Measurements from ENCODE around the gene NXNL1. TPM values are rescaled to one million over a fixed set of nuclear protein-coding genes. Genes with fewer than 3 reads are reported as not detected.

NXNL1 gene
- total and polyA plus RNA-seq, 2 of the 13 experiments (the other 11 are each of a cell fraction or from before 2014, with no cell fraction given) = not detected

DNA sequence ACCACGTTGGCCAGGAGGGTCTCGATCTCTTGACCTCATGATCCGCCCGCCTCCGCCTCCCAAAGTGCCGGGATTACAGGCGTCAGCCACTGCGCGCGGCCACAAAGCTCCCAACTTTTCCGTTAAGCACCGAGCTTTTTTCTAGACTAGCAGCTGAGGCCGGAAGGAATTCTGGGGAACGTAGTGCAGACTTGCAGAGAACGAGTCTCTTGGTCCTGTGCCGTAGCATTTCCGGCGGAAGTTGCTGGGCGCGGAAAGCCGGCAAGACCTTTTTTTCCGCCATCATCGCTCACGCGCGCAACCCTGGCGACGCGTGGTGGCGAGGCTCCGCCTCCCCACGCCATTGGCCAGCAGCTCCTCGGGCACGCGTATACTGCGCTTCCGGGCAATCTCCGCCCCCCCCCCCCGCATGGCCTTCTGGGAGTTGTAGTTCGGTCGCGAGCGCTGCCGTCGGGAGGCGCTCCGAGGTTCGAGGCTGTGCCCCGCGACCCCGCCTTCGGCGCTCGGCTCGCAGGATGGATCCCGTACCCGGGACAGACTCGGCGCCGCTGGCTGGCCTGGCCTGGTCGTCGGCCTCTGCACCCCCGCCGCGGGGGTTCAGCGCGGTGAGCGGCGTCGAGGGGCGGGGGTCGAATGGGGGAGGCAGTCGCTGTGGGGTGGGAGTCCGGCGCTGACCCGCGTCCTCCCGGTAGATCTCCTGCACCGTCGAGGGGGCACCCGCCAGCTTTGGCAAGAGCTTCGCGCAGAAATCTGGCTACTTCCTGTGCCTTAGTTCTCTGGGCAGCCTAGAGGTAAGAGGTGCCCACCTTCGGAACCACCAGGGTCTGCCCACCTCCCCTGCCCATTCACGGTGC lies 40.9 kb downstream of the NXNL1 start, which contains the start of gene MVB12A (continued):
- TF ChIP-seq ZFP36 (IDR thresholded peaks at IDR 0.05; ENCODE audit: borderline replicate concordance, low read depth, low read length, partially characterized antibody) (peak; percentile 77), NKX3-1 (CRISPR knock-in tag; IDR thresholded peaks at IDR 0.05) (0 out of 2 replicates have a peak, but pooled peaks have one; percentile 63), ATF3 (CRISPR knock-in tag; IDR thresholded peaks at IDR 0.05) (0 out of 2 replicates have a peak, but pooled peaks have one; percentile 6), XBP1 (CRISPR knock-in tag; IDR thresholded peaks at IDR 0.05) (no peak), TCF7 (IDR thresholded peaks at IDR 0.05; ENCODE audit: low read depth) (no peak), ZMYM2 (CRISPR knock-in tag; IDR thresholded peaks at IDR 0.05) (peak; percentile 46), TIGD3 (CRISPR knock-in tag; IDR thresholded peaks at IDR 0.05; ENCODE audit: borderline replicate concordance) (peak; percentile 65; the same call in 1 of the 2 replicates), ZNF510 (CRISPR knock-in tag; IDR thresholded peaks at IDR 0.05; ENCODE audit: low read depth) (0 out of 2 replicates have a peak, but pooled peaks have one; percentile 54), ZNF138 (CRISPR knock-in tag; IDR thresholded peaks at IDR 0.05; ENCODE audit: low read depth) (peak; percentile 27; the same call in 1 of the 2 replicates), ZNF710 (CRISPR knock-in tag; IDR thresholded peaks at IDR 0.05; ENCODE audit: borderline replicate concordance) (no peak), REL (CRISPR knock-in tag; conservative IDR thresholded peaks at IDR 0.05) (no peak), JARID2 (CRISPR knock-in tag; IDR thresholded peaks at IDR 0.05; ENCODE audit: insufficient replicate concordance) (peak; percentile 85), MATR3 (CRISPR knock-in tag; IDR thresholded peaks at IDR 0.05) (no peak), ZNF703 (CRISPR knock-in tag; IDR thresholded peaks at IDR 0.05; ENCODE audit: borderline replicate concordance) (no peak), REST (IDR thresholded peaks at IDR 0.05; ENCODE audit: borderline replicate concordance in 1 of 2, low read depth in 1 of 2, low read length in 2 of 2) (no peak), ZNF841 (CRISPR knock-in tag; IDR thresholded peaks at IDR 0.05; ENCODE audit: borderline replicate concordance) (no peak), CAMTA2 (CRISPR knock-in tag; IDR thresholded peaks at IDR 0.05; ENCODE audit: borderline replicate concordance) (no peak), FOXP1 (IDR thresholded peaks at IDR 0.05) (no peak), FOXP1 (CRISPR knock-in tag; IDR thresholded peaks at IDR 0.05) (0 out of 2 replicates have a peak, but pooled peaks have one; percentile 31), ZNF781 (CRISPR knock-in tag; IDR thresholded peaks at IDR 0.05; ENCODE audit: borderline replicate concordance, not compliant biosample characterization) (no peak), ZNF549 (CRISPR knock-in tag; IDR thresholded peaks at IDR 0.05) (no peak), NR2F6 (IDR thresholded peaks at IDR 0.05) (no peak), NR2F6 (CRISPR knock-in tag; IDR thresholded peaks at IDR 0.05) (peak; percentile 36; the same call in 1 of the 2 replicates)

All from HepG2 (cell line).